K562 (cell line): ENCODE measurements around the gene TRIM44. TPM values are rescaled to one million over a fixed set of nuclear protein-coding genes. Genes with fewer than 3 reads are reported as not detected.

Experiments
- ATAC-seq: fragments of 200-7000 bp; cut with Tn5 transposase; 3 replicates; pipeline ENCODE4 v1.9.1; 2020; ENCODE audit warnings: moderate library complexity
- BruUV-seq: library from RNA; stranded (reverse); fragments of 400-500 nt; replicated peaks from 2 replicates; lab custom pipeline; 2021; lab: Mats Ljungman, UMichigan
- CTCF ChIA-PET: fragments of 300-600 bp; formaldehyde crosslinking; extraction: SDS; loops from one replicate; lab custom pipeline; 2021; ENCODE audit warnings: low intra/inter-chr PET ratio; lab: Yijun Ruan, JAX
- POLR2A ChIA-PET: fragments of 300-600, 350-650 bp; sonication (Branson Sonifier 250); formaldehyde crosslinking; extraction: SDS; loops from one replicate; lab custom pipeline; 2021; ENCODE audit warnings: antibody characterized with exemption, inconsistent platforms; lab: Yijun Ruan, JAX
- DNase-seq, 4 experiments: peaks; one replicate each; pipeline versions ENCODE4 v3.0.0 to v3.0.0-alpha.2; 2011 to 2018; ENCODE audit warnings: low spot score in 3 of 4, mixed read lengths in 3 of 4; ENCODE audit errors: extremely low read depth in 1 of 4
- FAIRE-seq: peaks from 2 replicates; lab custom pipeline; 2011; peaks lifted over from hg19 to GRCh38; lab: Jason Lieb, UNC
- H2AFZ ChIP-seq: 2 replicates; pipeline ENCODE4 v1.6.0; 2011; ENCODE audit warnings: low read depth, low read length, control low read depth, inconsistent platforms
- H3K27ac ChIP-seq: fragments of 200-600 bp; 3 replicates; pipeline ENCODE4 v1.8.0; 2011; ENCODE audit warnings: low read depth, mild to moderate bottlenecking, control low read depth, inconsistent platforms, low read length, moderate library complexity, mixed read lengths; ENCODE audit errors: extremely low read depth
- H3K27me3 ChIP-seq, 2 experiments: fragments of 300-600 bp in 1 of 2; 2 replicates in 1 of 2; 3 replicates in 1 of 2; pipeline versions ENCODE4 v1.6.0 to v1.8.0; 2011; ENCODE audit warnings: inconsistent platforms in 2 of 2, low read length in 2 of 2, mild to moderate bottlenecking in 1 of 2, mixed read lengths in 1 of 2, moderate library complexity in 1 of 2; ENCODE audit not compliant: control insufficient read depth in 2 of 2, insufficient read depth in 2 of 2
- H3K36me3 ChIP-seq: fragments of 300-600 bp; 3 replicates; pipeline ENCODE4 v1.8.0; 2011; ENCODE audit warnings: mild to moderate bottlenecking, low read length, inconsistent platforms; ENCODE audit not compliant: control insufficient read depth, insufficient read depth
- H3K4me1 ChIP-seq, 2 experiments: fragments of 200-600 bp in 1 of 2; replicated peaks in 1 of 2; 2 replicates in 1 of 2; 3 replicates in 1 of 2; pipeline versions ENCODE4 v1.5.1 to v1.8.0; 2011; ENCODE audit warnings: inconsistent platforms in 2 of 2, low read length in 2 of 2, mild to moderate bottlenecking in 1 of 2, mixed read lengths in 1 of 2, moderate library complexity in 1 of 2; ENCODE audit not compliant: control insufficient read depth in 2 of 2, insufficient read depth in 2 of 2
- H3K4me2 ChIP-seq: 2 replicates; pipeline ENCODE4 v1.6.1; 2011; ENCODE audit warnings: low read length, control low read depth, inconsistent platforms, mixed read lengths; ENCODE audit not compliant: insufficient read depth
- H3K4me3 ChIP-seq: fragments of 200-600 bp; sonication (generic), shearing (Covaris generic); 2 replicates; pipeline ENCODE4 v1.5.1; 2016; ENCODE audit warnings: control low read depth, inconsistent platforms
- H3K79me2 ChIP-seq: fragments of 200-600 bp; 3 replicates; pipeline ENCODE4 v1.8.0; 2011; ENCODE audit warnings: low read length, inconsistent platforms; ENCODE audit not compliant: control insufficient read depth, insufficient read depth
- H3K9ac ChIP-seq, 2 experiments: 2 replicates each; pipeline versions ENCODE4 v1.6.0 to v1.6.1; 2011; ENCODE audit warnings: low read depth in 2 of 2, low read length in 2 of 2, control low read depth in 1 of 2, inconsistent platforms in 1 of 2, mild to moderate bottlenecking in 1 of 2, mixed read lengths in 1 of 2; ENCODE audit not compliant: insufficient read depth in 1 of 2
- H3K9me1 ChIP-seq: one replicate; pipeline ENCODE4 v1.6.0; 2011; ENCODE audit warnings: inconsistent platforms, mild to moderate bottlenecking, low read length, moderate library complexity; ENCODE audit not compliant: control insufficient read depth, insufficient read depth
- H3K9me3 ChIP-seq: replicated peaks from 2 replicates; pipeline ENCODE4 v1.5.1; 2011; ENCODE audit warnings: low read depth, low read length, inconsistent platforms; ENCODE audit not compliant: control insufficient read depth, insufficient read depth
- H4K20me1 ChIP-seq: replicated peaks from 2 replicates; pipeline ENCODE4 v1.6.1; 2011; ENCODE audit warnings: low read length, inconsistent platforms, mixed read lengths; ENCODE audit not compliant: control insufficient read depth, insufficient read depth
- AFF4 ChIP-seq: sonication (generic); formaldehyde crosslinking; IDR thresholded peaks from 2 replicates; pipeline ENCODE4 v1.8.0; 2023; ENCODE audit warnings: mild to moderate bottlenecking, missing genetic modification reagents
- C11orf30 ChIP-seq: fragments of 450-650 bp; IDR thresholded peaks from 2 replicates; pipeline ENCODE4 v1.6.1; 2016; ENCODE audit warnings: low read depth, mild to moderate bottlenecking
- MAFF ChIP-seq: IDR thresholded peaks from 2 replicates; pipeline ENCODE4 v1.6.1; 2012; ENCODE audit warnings: low read length, improper control_type of control experiment
- MAFK ChIP-seq: IDR thresholded peaks from 2 replicates; pipeline ENCODE4 v1.6.1; 2011; ENCODE audit warnings: low read length, improper control_type of control experiment
- MYBL2 ChIP-seq, 2 experiments: fragments of 450-650 bp in 1 of 2; sonication (generic) in 1 of 2; formaldehyde crosslinking in 1 of 2; IDR thresholded peaks; 2 replicates each; pipeline versions ENCODE4 v1.6.1 to v1.8.1; 2017 to 2022; ENCODE audit warnings: borderline replicate concordance in 1 of 2, inconsistent platforms in 1 of 2, low read depth in 1 of 2, mild to moderate bottlenecking in 1 of 2, missing genetic modification reagents in 1 of 2, moderate library complexity in 1 of 2
- TBL1XR1 ChIP-seq, 2 experiments: IDR thresholded peaks; 2 replicates each; pipeline ENCODE4 v1.6.1; 2012; ENCODE audit warnings: improper control_type of control experiment in 2 of 2, low read length in 2 of 2, mild to moderate bottlenecking in 1 of 2
- ZBTB49 ChIP-seq: sonication (generic); formaldehyde crosslinking; IDR thresholded peaks from 2 replicates; pipeline ENCODE4 v1.8.0; 2022; ENCODE audit warnings: missing genetic modification reagents, mild to moderate bottlenecking, borderline replicate concordance
- ZC3H11A ChIP-seq: IDR thresholded peaks from 2 replicates; pipeline ENCODE4 v1.6.1; 2012; ENCODE audit warnings: low read depth, low read length, improper control_type of control experiment
- ZNF121 ChIP-seq: sonication (generic); formaldehyde crosslinking; conservative IDR thresholded peaks from 2 replicates; pipeline ENCODE4 v1.8.0; 2022; ENCODE audit warnings: missing genetic modification reagents
- ZNF280B ChIP-seq: fragments of 250-450 bp; sonication (Bioruptor Pico); IDR thresholded peaks from 2 replicates; pipeline ENCODE4 v1.5.1; 2021; ENCODE audit warnings: mild to moderate bottlenecking
- ZNF316 ChIP-seq: fragments of 450-650 bp; IDR thresholded peaks from 2 replicates; pipeline ENCODE4 v1.6.1; 2016
- ZNF764 ChIP-seq: fragments of 250-450 bp; sonication (Bioruptor Pico); IDR thresholded peaks from 2 replicates; pipeline ENCODE4 v1.4.0; 2020; ENCODE audit warnings: low read depth, mild to moderate bottlenecking, moderate library complexity
- ZNF766 ChIP-seq: fragments of 200-800 bp; sonication (Bioruptor generic); conservative IDR thresholded peaks from 2 replicates; pipeline ENCODE4 v1.6.1; 2016; ENCODE audit warnings: missing genetic modification characterization, missing compliant biosample characterization
- WGBS: fragments of 100-300 bp; shearing (Covaris generic); methylation state at CpG from one replicate; pipeline ENCODE4 v1.1.6; 2016; ENCODE audit warnings: low coverage, mixed read lengths; ENCODE audit not compliant: insufficient coverage; ENCODE audit errors: missing lambda C conversion rate; 5-methylcytosine and 5-hydroxymethylcytosine counted together
- in situ Hi-C: fragments of 300-500 bp; cut with MboI; formaldehyde crosslinking; loops from 4 replicates; pipeline ENCODE4 v1.15.0; 2018; ENCODE audit warnings: inconsistent platforms, mixed read lengths
- intact Hi-C: fragments of 100-400 bp; cut with micrococcal nuclease; formaldehyde crosslinking; loops from 2 replicates; pipeline ENCODE4 v1.14.2; 2022
- polyA plus RNA-seq, 8 experiments: library from polyadenylated mRNA; depleted of rRNA in 4 of 8; stranded (reverse) in 5 of 8; unstranded in 3 of 8; fragments of >200 nt; fragmentation: Nextera tagmentation in 2 of 8; fragmentation: Illumina TruSeq in 1 of 8; extraction: Ambion mirVana in 2 of 8; extraction: Trizol in 1 of 8; gene quantifications; 2 replicates each; pipeline versions ENCODE4 v1.2.1 to v1.2.3, GENCODE V29; 2011 to 2014; ENCODE audit warnings: inconsistent platforms in 1 of 8, missing spikeins in 1 of 8
- total RNA-seq, 7 experiments: library from RNA; depleted of rRNA in 6 of 7; stranded (reverse); fragments of >200 nt in 6 of 7; fragmentation: Illumina TruSeq in 2 of 7; extraction: Trizol in 2 of 7; gene quantifications; 2 replicates each; pipeline versions ENCODE4 v1.2.1 to v1.2.3, GENCODE V29; 2011 to 2021; ENCODE audit warnings: low replicate concordance in 1 of 7

Gene TRIM44
- total and polyA plus RNA-seq, 9 of the 15 experiments (the other 6 are each of a cell fraction or from before 2014, with no cell fraction given), result 8.3 to 105 (median 37.2) TPM

- ChIA-PET POLR2A (interaction anchor here (1.3 kb wide), 1 partner anchor 12 kb away, joined by 3 read pairs; no protein-coding TSS in a partner anchor), CTCF (no interaction called here)
- Histone ChIP-seq H3K4me2 (no peak overlapping the region), H3K27me3 (no peaks in the 10 kb centered on the region), H3K9me3 (no peaks in the 10 kb centered on the region), H3K9ac (no peak overlapping the region), H4K20me1 (peaks cover 4% of the 10 kb centered on the region; the same call in 1 of the 2 replicates), H3K4me3 (no peak overlapping the region), H3K36me3 (peaks cover 29% of the 10 kb centered on the region), H3K27ac (no peak overlapping the region), H3K79me2 (peaks cover 71% of the 10 kb centered on the region), H3K4me1 (peaks cover 0 to 12% of the 10 kb centered on the region in 2 experiments; a peak in 4 of 5 replicates), H3K9me1 (peaks cover 4% of the 10 kb centered on the region), H2AFZ (no peak overlapping the region)
- no TSS peak for BruUV-seq
- FAIRE-seq, result no peak
- intact Hi-C loops, result no loop called here
- no peak for DNase-seq
- in situ Hi-C loops, result no loop called here
- ATAC-seq, result 0 out of 3 replicates have a peak, but pooled peaks have one; percentile 22
- 81% methylated on average over 9 of the region's 9 CpGs for WGBS
- TF ChIP-seq ZNF316 (peak; percentile 80), TBL1XR1 (IDR thresholded peaks at IDR 0.05; ENCODE audit: low read length in 2 of 2) (no peak), ZNF121 (CRISPR knock-in tag) (no peak), ZC3H11A (no peak), MYBL2 (IDR thresholded peaks at IDR 0.05; ENCODE audit: low read depth) (no peak), MYBL2 (CRISPR knock-in tag; IDR thresholded peaks at IDR 0.05; ENCODE audit: borderline replicate concordance) (no peak), ZNF280B (no peak), MAFF (peak; percentile 55), ZBTB49 (CRISPR knock-in tag) (no peak), C11orf30 (peak; percentile 61), ZNF764 (CRISPR knock-in tag) (no peak), AFF4 (CRISPR knock-in tag) (no peak), ZNF766 (CRISPR knock-in tag) (no peak), MAFK (0 out of 2 replicates have a peak, but pooled peaks have one; percentile 25)
Observed at GRCh38 chr11:35682230-35683173, 19.9 kb downstream of the TRIM44 start.
